T-helper 2 cell treated with Interferon-gamma antibody and Interleukin-4, amounts not matched to agents 100 ng/mL and 5 ng/mL, for 36 hours (primary cell): ENCODE measurements around the gene GFRA1. TPM values are rescaled to one million over a fixed set of nuclear protein-coding genes. Genes with fewer than 3 reads are reported as not detected.

Experiments
- intact Hi-C: fragments of 100-400 bp; cut with micrococcal nuclease; formaldehyde crosslinking; loops from one replicate; pipeline ENCODE4 v1.15.1; 2023
- total RNA-seq: library from RNA; stranded (reverse); gene quantifications from 2 replicates; pipeline ENCODE4 v1.2.3, GENCODE V29; 2022

The GFRA1 gene
- total RNA-seq, 1 donor from 2014 or later: not detected

DNA sequence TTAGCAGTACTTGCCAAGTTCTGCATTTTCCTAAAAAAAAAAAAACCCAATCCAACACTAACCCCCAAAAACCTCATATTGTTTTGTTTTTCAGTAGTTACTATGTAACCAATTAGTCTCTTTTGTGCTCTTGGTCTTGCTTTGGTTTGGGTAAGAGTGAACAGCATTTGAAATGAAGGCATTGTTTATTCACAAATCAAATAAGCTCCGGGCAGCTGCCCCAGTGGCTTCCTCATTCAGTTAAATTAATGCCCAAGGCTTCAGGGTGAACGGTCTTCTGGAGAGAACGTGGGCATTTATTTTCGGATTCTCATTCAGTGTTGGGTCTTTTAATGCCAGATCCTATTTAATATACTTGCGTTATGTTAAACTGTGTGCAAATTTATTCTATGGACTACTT lies 108.7 kb downstream of the GFRA1 start:
- intact Hi-C loops: no loop called here

GRCh38 chr10:116163333-116164131 lies 109.5 kb downstream of the GFRA1 start:
- intact Hi-C loops: no loop called here

- intact Hi-C loops: no loop called here
These were observed 110.2 kb downstream of the GFRA1 start for GRCh38 chr10:116162851-116163250.

- intact Hi-C loops: no loop called here
These were observed 112.7 kb downstream of the GFRA1 start for GRCh38 chr10:116160271-116160670.

- intact Hi-C loops: no loop called here
These were observed 113.8 kb downstream of the GFRA1 start for GRCh38 chr10:116159197-116159596.

DNA sequence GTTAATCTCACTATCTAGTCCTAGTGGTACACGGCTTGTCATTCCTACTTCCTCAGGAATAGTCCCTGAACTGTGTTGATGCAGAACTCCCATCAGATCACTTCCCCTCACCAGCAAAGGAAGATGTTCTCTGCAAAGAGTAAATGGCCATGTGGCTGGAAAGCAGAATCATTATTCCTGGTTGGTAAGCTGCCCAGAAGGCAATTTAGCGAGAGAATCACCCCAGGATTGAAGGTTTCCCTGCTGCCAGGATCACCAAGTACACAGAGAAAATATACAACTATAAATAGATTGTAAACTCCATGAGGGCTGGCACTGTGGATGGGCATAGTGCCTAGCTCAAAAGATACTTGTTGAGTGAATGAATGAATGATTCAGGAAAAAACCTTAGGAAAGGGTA lies 115.0 kb downstream of the GFRA1 start:
- intact Hi-C loops: no loop called here

GRCh38 chr10:116157485-116157884 lies 115.5 kb downstream of the GFRA1 start:
- intact Hi-C loops: no loop called here

- intact Hi-C loops: no loop called here
These were observed 116.2 kb downstream of the GFRA1 start for GRCh38 chr10:116156819-116157218.

GRCh38 chr10:116155191-116155590 lies 117.8 kb downstream of the GFRA1 start:
- intact Hi-C loops: no loop called here

DNA sequence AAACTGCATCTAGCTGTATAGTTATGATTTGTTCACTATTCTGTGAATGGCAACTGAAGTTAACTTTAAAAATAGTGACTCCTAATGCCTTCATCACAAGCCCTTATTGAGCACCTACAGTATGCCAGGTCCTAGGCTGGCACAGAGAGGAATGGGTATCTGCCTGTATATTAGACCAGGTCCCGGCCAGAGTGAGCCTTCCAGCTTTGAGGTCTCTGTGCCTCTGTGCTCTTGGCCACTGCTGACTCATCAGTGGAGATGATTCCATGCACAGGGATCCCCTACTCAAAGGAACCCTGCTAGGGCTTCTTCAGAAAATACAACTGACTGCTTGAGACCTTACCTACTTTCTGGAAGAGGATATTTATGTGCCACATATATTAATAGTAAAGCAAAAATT lies 118.4 kb downstream of the GFRA1 start:
- intact Hi-C loops: no loop called here

DNA sequence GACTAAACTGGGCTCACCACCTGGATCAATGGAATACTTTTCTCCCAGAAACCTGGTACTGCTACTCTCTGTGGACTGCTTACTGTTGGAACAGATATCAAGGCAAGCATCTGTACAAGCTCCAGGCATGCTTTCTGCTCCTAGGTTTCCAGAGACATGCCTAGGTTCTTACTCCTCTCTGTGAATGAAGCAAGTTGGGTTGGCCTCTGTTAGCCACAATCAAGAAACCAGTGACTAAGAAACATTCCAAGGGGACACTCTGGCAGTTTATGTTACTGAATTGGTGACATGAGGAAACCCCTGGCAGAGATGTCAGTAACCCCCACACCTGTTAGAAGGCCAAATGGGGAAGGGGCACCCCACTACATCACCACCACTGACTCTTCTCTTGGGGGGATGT lies 121.9 kb downstream of the GFRA1 start:
- intact Hi-C loops: no loop called here

GRCh38 chr10:116150606-116151005 lies 122.4 kb downstream of the GFRA1 start:
- intact Hi-C loops: no loop called here

- intact Hi-C loops: no loop called here
These were observed 125.7 kb downstream of the GFRA1 start for GRCh38 chr10:116147147-116147905.

GRCh38 chr10:116146372-116147140 lies 126.5 kb downstream of the GFRA1 start:
- intact Hi-C loops: no loop called here

DNA sequence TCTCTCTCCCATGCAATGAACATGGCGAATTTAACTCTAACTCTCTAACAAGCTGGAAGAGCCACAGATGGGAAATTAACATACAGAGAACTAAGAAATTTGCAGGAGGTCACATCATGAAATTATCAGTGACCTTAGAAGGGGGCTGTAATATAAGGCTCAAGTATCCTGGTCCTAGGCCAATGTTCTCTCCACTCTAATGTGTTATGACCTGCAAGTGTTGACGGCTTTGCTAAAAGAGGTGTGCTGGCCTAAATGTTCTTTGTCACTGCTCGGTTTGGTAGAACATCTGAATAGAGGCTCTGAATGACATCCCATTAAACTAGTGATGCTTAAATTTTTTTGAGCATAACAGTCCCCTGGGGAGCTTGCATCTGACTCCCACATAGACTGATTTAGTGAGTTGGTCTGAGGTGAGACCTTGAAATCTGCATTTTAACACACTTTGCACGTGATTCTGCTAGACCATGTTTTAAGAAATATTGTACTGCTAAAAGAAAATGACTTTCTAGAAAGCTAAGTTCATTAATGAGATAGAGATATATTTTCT lies 129.3 kb downstream of the GFRA1 start:
- intact Hi-C loops: no loop called here

- intact Hi-C loops: no loop called here
These were observed 131.2 kb downstream of the GFRA1 start for GRCh38 chr10:116141855-116142254.

DNA sequence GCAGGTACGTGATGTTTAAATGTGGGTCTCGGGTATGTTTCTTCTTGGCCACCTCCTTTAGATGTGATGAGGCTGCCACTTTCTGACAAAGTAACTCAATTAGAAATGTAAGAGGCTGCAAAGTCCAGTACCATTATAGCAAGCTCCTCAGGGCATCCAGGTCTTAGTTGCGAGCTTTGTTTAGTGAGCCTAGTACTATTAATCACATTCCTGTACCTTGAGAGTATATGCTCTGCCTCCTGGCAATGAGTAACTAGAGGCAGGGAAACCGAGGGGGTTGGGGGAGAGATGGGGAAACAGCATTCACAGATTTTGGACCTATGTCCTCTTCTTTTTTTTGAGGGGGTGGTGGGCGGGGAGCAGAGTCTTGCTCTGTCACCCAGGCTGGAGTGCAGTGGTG lies 131.8 kb downstream of the GFRA1 start:
- intact Hi-C loops: no loop called here

DNA sequence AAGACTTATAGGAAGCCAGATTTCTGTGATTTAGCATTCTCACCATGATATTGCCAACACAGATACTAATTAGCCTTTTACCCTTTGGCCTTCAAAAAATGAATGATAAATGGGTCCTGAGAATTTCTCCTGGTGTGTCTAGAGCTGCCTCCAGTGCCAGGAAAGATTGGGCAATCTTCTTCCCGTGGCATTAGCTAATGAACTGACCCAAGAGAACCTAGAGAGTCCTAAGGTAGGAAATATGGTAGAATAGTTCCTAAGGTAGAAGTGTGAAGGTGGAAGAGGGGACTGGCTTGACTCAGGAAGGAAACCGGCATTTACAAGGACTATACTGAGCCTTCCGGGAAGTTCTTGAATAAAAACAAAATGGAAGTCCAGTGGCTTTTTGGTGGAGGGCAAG lies 133.1 kb downstream of the GFRA1 start:
- intact Hi-C loops: no loop called here

DNA sequence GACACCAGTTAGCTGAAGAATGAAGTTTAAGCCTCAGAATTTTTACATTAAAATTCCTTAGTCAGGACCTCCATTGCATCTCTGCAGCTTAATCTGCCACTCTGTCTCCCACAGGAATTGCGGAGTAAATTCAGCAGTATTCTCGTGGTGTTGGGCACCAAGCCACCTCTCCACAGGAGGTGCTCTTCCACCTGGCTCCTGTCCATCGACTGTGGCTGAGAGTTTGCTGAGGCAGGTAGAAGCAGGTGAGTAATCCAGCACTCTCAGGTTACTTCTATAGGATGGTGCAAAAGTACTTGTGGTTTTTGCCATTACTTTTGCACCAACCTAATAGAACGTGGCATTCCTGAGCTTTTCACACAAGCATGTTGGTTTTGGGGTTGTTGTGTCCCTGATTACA lies 134.1 kb downstream of the GFRA1 start:
- intact Hi-C loops: no loop called here

DNA sequence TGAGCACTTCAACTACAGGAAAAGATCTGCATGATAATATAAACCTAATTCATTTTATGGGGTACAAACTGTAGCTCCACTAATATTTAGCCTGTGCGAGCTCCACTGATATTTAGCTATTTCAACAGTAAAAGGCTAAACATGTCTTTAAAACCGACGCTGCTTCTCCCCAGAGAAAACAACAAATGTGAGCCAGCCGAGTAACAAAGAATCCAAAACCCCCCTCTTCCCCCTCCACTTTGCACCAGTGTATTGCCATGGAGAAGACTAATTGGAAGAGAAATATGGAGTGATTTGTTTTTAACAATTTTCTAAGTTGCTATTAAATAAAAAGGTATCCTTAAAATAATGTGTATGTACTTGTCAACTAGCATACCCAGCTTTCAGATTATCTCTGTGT lies 136.7 kb downstream of the GFRA1 start:
- intact Hi-C loops: no loop called here

GRCh38 chr10:116134322-116134721 lies 138.7 kb downstream of the GFRA1 start:
- intact Hi-C loops: no loop called here

- intact Hi-C loops: no loop called here
These were observed 139.4 kb downstream of the GFRA1 start for GRCh38 chr10:116133634-116134033.
